Stimulated activated CD4-positive, alpha-beta T cell treated with anti-CD3 and anti-CD28 coated beads, Interleukin-2, amount 100 ng/mL, for 4 hours (primary cell): ENCODE data around the gene SLCO6A1.

Source experiments
- DNase-seq: peaks from one replicate; pipeline ENCODE4 v3.0.0-alpha.2; 2020; ENCODE audit warnings: low read depth

Gene SLCO6A1

GRCh38 chr5:102453716-102454115 is 45.1 kb downstream of the SLCO6A1 start:
- DNase-seq, result no peak

GRCh38 chr5:102451082-102451481 is 47.7 kb downstream of the SLCO6A1 start:
- DNase-seq, result no peak

GRCh38 chr5:102450313-102450990 is 48.3 kb downstream of the SLCO6A1 start:
- no peak for DNase-seq

GRCh38 chr5:102433473-102433872 is 65.3 kb downstream of the SLCO6A1 start:
- no peak for DNase-seq

GRCh38 chr5:102421647-102422046 is 77.2 kb downstream of the SLCO6A1 start:
- no peak for DNase-seq

GRCh38 chr5:102418531-102418930 is 80.3 kb downstream of the SLCO6A1 start:
- DNase-seq, result no peak

- no peak for DNase-seq
Observed at GRCh38 chr5:102414448-102414847, 84.4 kb downstream of the SLCO6A1 start.

- no peak for DNase-seq
Observed at GRCh38 chr5:102388235-102388634, 110.6 kb downstream of the SLCO6A1 start.

- no peak for DNase-seq
Observed at GRCh38 chr5:102385365-102385764, 113.4 kb downstream of the SLCO6A1 start.

GRCh38 chr5:102380174-102380573 is 118.6 kb downstream of the SLCO6A1 start:
- DNase-seq, result no peak

GRCh38 chr5:102375876-102376275 is 122.9 kb downstream of the SLCO6A1 start:
- no peak for DNase-seq

GRCh38 chr5:102375272-102375671 is 123.5 kb downstream of the SLCO6A1 start:
- DNase-seq, result no peak

GRCh38 chr5:102368392-102368791 is 130.4 kb downstream of the SLCO6A1 start:
- no peak for DNase-seq

GRCh38 chr5:102341681-102342288 is 157.0 kb downstream of the SLCO6A1 start:
- no peak for DNase-seq

- no peak for DNase-seq
Observed at GRCh38 chr5:102324714-102325113, 174.1 kb downstream of the SLCO6A1 start.
